GM12878 (cell line): ENCODE data around the gene MGAT2. TPM values are rescaled to one million over a fixed set of nuclear protein-coding genes. Genes with fewer than 3 reads are reported as not detected.

Experiments used
- ATF7 ChIP-seq: fragments of 450-650 bp; IDR thresholded peaks from 2 replicates; pipeline ENCODE4 v1.6.1; 2016; ENCODE audit warnings: low read depth, mild to moderate bottlenecking
- BACH1 ChIP-seq: fragments of 450-650 bp; IDR thresholded peaks from 2 replicates; pipeline ENCODE4 v1.6.1; 2017; ENCODE audit warnings: mild to moderate bottlenecking, borderline replicate concordance
- BCL3 ChIP-seq: IDR thresholded peaks from 2 replicates; pipeline ENCODE4 v1.6.1; 2011; ENCODE audit warnings: borderline replicate concordance, low read depth, mild to moderate bottlenecking, moderate library complexity, low read length; ENCODE audit not compliant: insufficient read depth, poor library complexity, severe bottlenecking
- BRCA1 ChIP-seq: IDR thresholded peaks from 2 replicates; pipeline ENCODE4 v1.6.1; 2011; ENCODE audit warnings: low read depth, low read length, improper control_type of control experiment
- CBFB ChIP-seq: IDR thresholded peaks from 2 replicates; pipeline ENCODE4 v1.6.1; 2016; ENCODE audit warnings: antibody characterized with exemption, low read depth
- CHD1 ChIP-seq: IDR thresholded peaks from 2 replicates; pipeline ENCODE4 v1.6.1; 2012; ENCODE audit warnings: low read depth, low read length, improper control_type of control experiment
- FOXK2 ChIP-seq: fragments of 450-650 bp; IDR thresholded peaks from 2 replicates; pipeline ENCODE4 v1.6.1; 2017; ENCODE audit warnings: mild to moderate bottlenecking, moderate library complexity
- GATAD2B ChIP-seq: fragments of 450-650 bp; conservative IDR thresholded peaks from 2 replicates; pipeline ENCODE4 v1.6.1; 2017; ENCODE audit warnings: low read depth, mild to moderate bottlenecking, moderate library complexity
- IRF4 ChIP-seq: IDR thresholded peaks from 2 replicates; pipeline ENCODE4 v1.6.1; 2011; ENCODE audit warnings: low read depth, low read length
- MXI1 ChIP-seq: fragments of 150-350 bp; IDR thresholded peaks from 2 replicates; pipeline ENCODE4 v1.6.1; 2011; ENCODE audit warnings: low read depth, mild to moderate bottlenecking, inconsistent platforms, low read length, improper control_type of control experiment
- PKNOX1 ChIP-seq: fragments of 450-650 bp; IDR thresholded peaks from 2 replicates; pipeline ENCODE4 v1.6.1; 2016; ENCODE audit warnings: mild to moderate bottlenecking
- PML ChIP-seq: IDR thresholded peaks from 2 replicates; pipeline ENCODE4 v1.6.1; 2012; ENCODE audit warnings: low read length, inconsistent platforms
- POU2F2 ChIP-seq: IDR thresholded peaks from 3 replicates; pipeline ENCODE4 v1.6.1; 2011; ENCODE audit warnings: low read depth, mild to moderate bottlenecking, low read length, borderline replicate concordance
- PRDM15 ChIP-seq: fragments of 450-650 bp; formaldehyde crosslinking; IDR thresholded peaks from 2 replicates; pipeline ENCODE4 v1.4.0; 2020; ENCODE audit warnings: mild to moderate bottlenecking, moderate library complexity
- RCOR1 ChIP-seq: conservative IDR thresholded peaks from 2 replicates; pipeline ENCODE4 v1.6.1; 2012; ENCODE audit warnings: low read depth, low read length, improper control_type of control experiment
- RUNX3 ChIP-seq: IDR thresholded peaks from 2 replicates; pipeline ENCODE4 v1.6.1; 2012; ENCODE audit warnings: low read length, inconsistent platforms
- SREBF1 ChIP-seq: IDR thresholded peaks from 2 replicates; pipeline ENCODE4 v1.6.1; 2012; ENCODE audit warnings: mild to moderate bottlenecking, low read length
- SUZ12 ChIP-seq: fragments of 200-600 bp; sonication (generic); IDR thresholded peaks from one replicate; pipeline ENCODE4 v1.6.1; 2018; ENCODE audit warnings: antibody characterized with exemption, mild to moderate bottlenecking; ENCODE audit not compliant: unreplicated experiment
- TBL1XR1 ChIP-seq: IDR thresholded peaks from 2 replicates; pipeline ENCODE4 v1.6.1; 2012; ENCODE audit warnings: low read depth, low read length, improper control_type of control experiment
- ZNF687 ChIP-seq: fragments of 450-650 bp; IDR thresholded peaks from 2 replicates; pipeline ENCODE4 v1.6.1; 2017; ENCODE audit warnings: mild to moderate bottlenecking, moderate library complexity
- polyA plus RNA-seq, 11 experiments: library from polyadenylated mRNA; depleted of rRNA in 4 of 11; unstranded in 6 of 11; stranded (reverse) in 5 of 11; fragments of >200 nt; fragmentation: Nextera tagmentation in 4 of 11; fragmentation: Illumina TruSeq in 1 of 11; extraction: Ambion mirVana in 4 of 11; extraction: Trizol in 1 of 11; gene quantifications; 1 replicate in 1 of 11; 2 replicates in 10 of 11; pipeline versions ENCODE4 v1.2.1 to v1.2.3, GENCODE V29; 2011 to 2016; ENCODE audit warnings: inconsistent platforms in 2 of 11, missing spikeins in 2 of 11, low read depth in 1 of 11
- total RNA-seq, 4 experiments: library from RNA; depleted of rRNA in 3 of 4; stranded (reverse); fragments of >200 nt in 3 of 4; fragmentation: Illumina TruSeq in 1 of 4; extraction: Trizol in 1 of 4; gene quantifications; 2 replicates each; pipeline versions ENCODE4 v1.2.1 to v1.2.3, GENCODE V29; 2013 to 2021

The MGAT2 gene
- total and polyA plus RNA-seq, 10 of the 15 experiments (the other 5 are each of a cell fraction or from before 2014, with no cell fraction given): 0.03 to 51.8 (median 38.0) TPM; not detected in 1

GRCh38 chr14:49633640-49634546 lies 13.3 kb downstream of the MGAT2 start (continued):
- TF ChIP-seq CHD1 (peak; percentile 86; the same call in 1 of the 2 replicates), PRDM15 (CRISPR knock-in tag) (no peak), PKNOX1 (no peak), FOXK2 (no peak), MXI1 (peak; percentile 70), BCL3 (peak; percentile 58), CBFB (peak; percentile 48), ATF7 (0 out of 2 replicates have a peak, but pooled peaks have one; percentile 31), RCOR1 (0 out of 2 replicates have a peak, but pooled peaks have one; percentile 37), GATAD2B (peak; percentile 93), SREBF1 (no peak), IRF4 (no peak), SUZ12 (no peak), ZNF687 (peak; percentile 88), BACH1 (peak; percentile 98), TBL1XR1 (0 out of 2 replicates have a peak, but pooled peaks have one; percentile 19), POU2F2 (peak; percentile 15; the same call in 2 of the 3 replicates), BRCA1 (no peak), PML (peak; percentile 95; the same call in 1 of the 2 replicates), RUNX3 (no peak; the same call in none of the 2 replicates)
